HCT116 (cell line): ENCODE measurements around the gene PPIC. TPM values are rescaled to one million over a fixed set of nuclear protein-coding genes. Genes with fewer than 3 reads are reported as not detected.

Experiments
- ATAC-seq: fragments of 200-7000 bp; cut with Tn5 transposase; 2 replicates; pipeline ENCODE4 v1.9.1; 2020; ENCODE audit warnings: mild to moderate bottlenecking, moderate library complexity
- BruUV-seq: library from RNA; stranded (reverse); fragments of 400-500 nt; replicated peaks from 2 replicates; lab custom pipeline; 2021; lab: Mats Ljungman, UMichigan
- CTCF ChIA-PET: fragments of 300-600 bp; sonication (Branson Sonifier 250); formaldehyde crosslinking; loops from one replicate; lab custom pipeline; 2021; ENCODE audit warnings: antibody characterized with exemption; lab: Charles Lee
- POLR2A ChIA-PET: fragments of 300-600, 350-600 bp; sonication (Branson Sonifier 250); formaldehyde crosslinking; loops from one replicate; lab custom pipeline; 2021; ENCODE audit warnings: antibody characterized with exemption; lab: Charles Lee
- RAD21 ChIA-PET, 2 experiments: fragments of 300-600 bp; sonication (Branson Sonifier 250); formaldehyde crosslinking; loops; one replicate each; lab custom pipeline; 2023; ENCODE audit warnings: low total read pairs in 2 of 2; ENCODE audit not compliant: uncharacterized antibody in 2 of 2, unreplicated experiment in 2 of 2, low non-redundant PET in 1 of 2; lab: Charles Lee
- DNase-seq: peaks from one replicate; pipeline ENCODE4 v3.0.0-alpha.2; 2010; ENCODE audit warnings: low read depth, low spot score
- H2AFZ ChIP-seq: fragments of 200-600 bp; shearing (Covaris generic), sonication (generic); 2 replicates; pipeline ENCODE4 v1.6.1; 2017; ENCODE audit warnings: low read depth, mixed run types, mixed read lengths, antibody characterized with exemption, low read length; ENCODE audit not compliant: poor library complexity, severe bottlenecking
- H3K27ac ChIP-seq: 2 replicates; pipeline ENCODE4 v1.5.1; 2012; ENCODE audit warnings: low read depth, low read length
- H3K27me3 ChIP-seq: fragments of 200-600 bp; sonication (generic); 2 replicates; pipeline ENCODE4 v1.6.1; 2016; ENCODE audit warnings: mixed run types, low read length, mixed read lengths; ENCODE audit not compliant: insufficient read depth
- H3K36me3 ChIP-seq, 2 experiments: fragments of 200-500 bp in 1 of 2; fragments of 200-600 bp in 1 of 2; sonication (Bioruptor generic) in 1 of 2; sonication (generic) in 1 of 2; 2 replicates each; pipeline versions ENCODE4 v1.5.1 to v1.6.1; 2014 to 2016; ENCODE audit warnings: low read length in 2 of 2, inconsistent platforms in 1 of 2, mixed read lengths in 1 of 2, mixed run types in 1 of 2; ENCODE audit not compliant: insufficient read depth in 2 of 2, control insufficient read depth in 1 of 2
- H3K4me1 ChIP-seq, 2 experiments: fragments of 200-600 bp in 1 of 2; sonication (generic) in 1 of 2; 2 replicates each; pipeline versions ENCODE4 v1.5.1 to v1.6.1; 2012 to 2017; ENCODE audit warnings: low read length in 2 of 2, inconsistent platforms in 1 of 2, mild to moderate bottlenecking in 1 of 2, mixed read lengths in 1 of 2, mixed run types in 1 of 2, moderate library complexity in 1 of 2; ENCODE audit not compliant: insufficient read depth in 2 of 2, control insufficient read depth in 1 of 2
- H3K4me2 ChIP-seq: fragments of 200-600 bp; sonication (generic); 2 replicates; pipeline ENCODE4 v1.6.1; 2017; ENCODE audit warnings: mixed run types, low read length, mixed read lengths
- H3K4me3 ChIP-seq, 2 experiments: fragments of 200-600 bp in 1 of 2; sonication (generic) in 1 of 2; replicated peaks in 1 of 2; 2 replicates each; pipeline ENCODE4 v1.5.1; 2011 to 2016; ENCODE audit warnings: low read length in 2 of 2, control low read depth in 1 of 2, low read depth in 1 of 2, mild to moderate bottlenecking in 1 of 2, mixed read lengths in 1 of 2, mixed run types in 1 of 2
- H3K79me2 ChIP-seq: fragments of 200-600 bp; sonication (generic); 2 replicates; pipeline ENCODE4 v1.6.1; 2017; ENCODE audit warnings: mild to moderate bottlenecking, mixed run types, low read length, moderate library complexity, mixed read lengths; ENCODE audit not compliant: insufficient read depth
- H3K9ac ChIP-seq: fragments of 200-600 bp; sonication (generic); 2 replicates; pipeline ENCODE4 v1.6.1; 2016; ENCODE audit warnings: low read length, mixed read lengths
- H3K9me2 ChIP-seq: fragments of 200-600 bp; sonication (generic), shearing (Covaris generic); 2 replicates; pipeline ENCODE4 v1.6.1; 2017; ENCODE audit warnings: mixed run types, mild to moderate bottlenecking, moderate library complexity; ENCODE audit not compliant: insufficient read depth
- H3K9me3 ChIP-seq, 2 experiments: fragments of 200-500 bp in 1 of 2; fragments of 200-600 bp in 1 of 2; sonication (Bioruptor generic) in 1 of 2; sonication (generic) in 1 of 2; 2 replicates each; pipeline ENCODE4 v1.6.1; 2014 to 2017; ENCODE audit warnings: low read length in 2 of 2, mixed read lengths in 2 of 2, inconsistent platforms in 1 of 2, low read depth in 1 of 2, mild to moderate bottlenecking in 1 of 2, mixed run types in 1 of 2, moderate library complexity in 1 of 2; ENCODE audit not compliant: control insufficient read depth in 1 of 2, insufficient read depth in 1 of 2
- H4K20me1 ChIP-seq: fragments of 200-600 bp; sonication (generic), shearing (Covaris generic); 2 replicates; pipeline ENCODE4 v1.6.1; 2017; ENCODE audit warnings: mixed run types, mild to moderate bottlenecking, moderate library complexity; ENCODE audit not compliant: insufficient read depth
- CBX3 ChIP-seq: IDR thresholded peaks from 2 replicates; pipeline ENCODE4 v1.6.1; 2012; ENCODE audit warnings: low read depth
- CEBPB ChIP-seq: IDR thresholded peaks from 2 replicates; pipeline ENCODE4 v1.6.1; 2012; ENCODE audit warnings: low read depth
- EGR1 ChIP-seq: IDR thresholded peaks from 2 replicates; pipeline ENCODE4 v1.6.1; 2012; ENCODE audit warnings: low read depth
- ELF1 ChIP-seq: IDR thresholded peaks from 2 replicates; pipeline ENCODE4 v1.6.1; 2012; ENCODE audit warnings: low read depth, borderline replicate concordance
- EZH2phosphoT487 ChIP-seq: fragments of 200-600 bp; IDR thresholded peaks from 2 replicates; pipeline ENCODE4 v1.6.1; 2018; ENCODE audit warnings: antibody characterized with exemption, borderline replicate concordance
- FOSL1 ChIP-seq: IDR thresholded peaks from 2 replicates; pipeline ENCODE4 v1.6.1; 2012; ENCODE audit warnings: low read depth
- JUND ChIP-seq: IDR thresholded peaks from 2 replicates; pipeline ENCODE4 v1.6.1; 2012
- POLR2A ChIP-seq: IDR thresholded peaks from 2 replicates; pipeline ENCODE4 v1.7.0; 2011; ENCODE audit warnings: borderline replicate concordance; ENCODE audit not compliant: insufficient read depth, insufficient read length; ENCODE audit errors: extremely low read depth
- POLR2AphosphoS5 ChIP-seq: IDR thresholded peaks from 2 replicates; pipeline ENCODE4 v1.6.1; 2011; ENCODE audit warnings: mild to moderate bottlenecking, low read depth, low read length, moderate library complexity
- RAD21 ChIP-seq: IDR thresholded peaks from 2 replicates; pipeline ENCODE4 v1.6.1; 2012; ENCODE audit warnings: low read depth, mild to moderate bottlenecking
- SIN3A ChIP-seq: IDR thresholded peaks from 2 replicates; pipeline ENCODE4 v1.6.1; 2012; ENCODE audit warnings: low read depth
- SRF ChIP-seq: IDR thresholded peaks from 2 replicates; pipeline ENCODE4 v1.6.1; 2012; ENCODE audit warnings: low read depth
- TCF7L2 ChIP-seq: IDR thresholded peaks from 2 replicates; pipeline ENCODE4 v1.7.0; 2011; ENCODE audit warnings: borderline replicate concordance, inconsistent platforms; ENCODE audit not compliant: insufficient read depth, insufficient read length; ENCODE audit errors: extremely low read depth
- YY1 ChIP-seq: IDR thresholded peaks from 2 replicates; pipeline ENCODE4 v1.6.1; 2011; ENCODE audit warnings: low read length, low read depth, moderate library complexity, mild to moderate bottlenecking; ENCODE audit not compliant: insufficient replicate concordance; ENCODE audit errors: extremely low read depth
- ZFX ChIP-seq: fragments of 450-650 bp; IDR thresholded peaks from 2 replicates; pipeline ENCODE4 v1.6.1; 2017
- ZNF274 ChIP-seq: fragments of 200-500 bp; sonication (Bioruptor generic); IDR thresholded peaks from 2 replicates; pipeline ENCODE4 v1.6.1; 2014; ENCODE audit warnings: mild to moderate bottlenecking, low read depth, low read length, inconsistent platforms
- intact Hi-C: fragments of 100-400 bp; cut with micrococcal nuclease; formaldehyde crosslinking; loops from 2 replicates; pipeline ENCODE4 v1.10.0; 2022
- total RNA-seq: library from RNA; stranded (reverse); gene quantifications from one replicate; pipeline ENCODE4 v1.2.1, GENCODE V29; 2021; ENCODE audit not compliant: unreplicated experiment
- TF ChIP-seq, protein P1 (sequence below), 3 experiments: fragments of 200-600 bp in 1 of 3; sonication (generic) in 1 of 3; IDR thresholded peaks in 2 of 3; conservative IDR thresholded peaks in 1 of 3; 2 replicates each; pipeline ENCODE4 v1.5.1; 2012 to 2017; ENCODE audit warnings: low read depth in 2 of 3, low read length in 2 of 3, antibody characterized with exemption in 1 of 3, borderline replicate concordance in 1 of 3, control low read depth in 1 of 3, mild to moderate bottlenecking in 1 of 3, mixed read lengths in 1 of 3, mixed run types in 1 of 3, moderate library complexity in 1 of 3; ENCODE audit not compliant: insufficient read depth in 1 of 3
- TF ChIP-seq, protein P2 (sequence below): IDR thresholded peaks from 2 replicates; pipeline ENCODE4 v1.6.1; 2012

PPIC gene
- total RNA-seq, 1 experiment from 2014 or later, result 21.5 TPM

DNA sequence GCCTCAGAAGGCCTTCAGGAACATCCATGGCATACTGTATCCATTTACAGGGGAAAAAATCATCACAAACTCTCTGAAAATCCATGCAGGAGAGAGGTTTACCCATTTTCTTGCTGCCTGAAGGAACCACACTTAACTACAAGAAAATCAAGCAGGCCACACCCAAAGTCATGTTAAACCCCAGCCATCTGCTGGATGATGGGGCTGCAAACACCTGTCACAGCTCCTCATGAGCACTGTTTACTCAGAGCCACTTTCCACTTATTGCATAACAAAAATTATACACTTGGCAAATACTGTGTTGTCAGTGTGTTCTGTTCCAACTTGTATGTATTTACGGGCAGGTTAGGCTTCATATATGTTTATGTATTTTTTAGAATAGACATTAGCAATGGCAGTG is 35.8 kb downstream of the PPIC start (continued):
- TF ChIP-seq ELF1, result no peak

DNA sequence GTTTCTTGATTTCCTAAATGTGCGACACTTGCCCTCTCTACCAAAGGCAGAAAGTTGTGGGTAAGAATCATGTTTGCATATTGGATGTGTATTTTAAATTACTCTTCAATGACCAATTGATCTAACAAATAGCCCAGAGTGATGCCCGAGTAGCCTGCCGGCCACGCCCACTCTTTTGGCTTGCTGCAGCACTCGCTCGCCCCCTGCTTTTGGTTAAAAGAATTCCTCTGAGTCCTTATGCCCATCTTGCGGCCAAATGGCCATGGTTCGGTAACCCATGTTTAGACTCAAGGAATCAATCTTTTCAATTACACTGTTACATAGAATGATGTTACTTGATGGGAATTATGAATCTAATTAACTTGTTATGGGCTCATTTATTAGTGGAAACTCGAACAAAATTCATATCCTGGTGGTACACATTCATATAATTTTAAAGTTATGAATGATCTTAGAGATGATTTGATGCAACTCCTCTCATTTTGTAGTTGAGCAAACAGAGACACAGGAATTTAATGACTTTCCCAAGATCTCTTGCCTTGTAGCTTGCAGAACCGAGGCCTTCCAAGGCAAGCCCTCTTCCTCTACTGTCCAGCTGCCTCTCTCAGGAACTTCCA is 36.5 kb downstream of the PPIC start:
- Histone ChIP-seq H3K36me3 (no peaks in the 10 kb centered on the region), H3K27ac (no peak overlapping the region), H3K4me3 (no peak overlapping the region), H3K4me2 (no peak overlapping the region), H3K27me3 (no peaks in the 10 kb centered on the region), H3K9me2 (no peaks in the 10 kb centered on the region), H3K79me2 (no peaks in the 10 kb centered on the region), H3K4me1 (no peaks in the 10 kb centered on the region), H3K9ac (no peak overlapping the region), H4K20me1 (no peaks in the 10 kb centered on the region), H3K9me3 (no peaks in the 10 kb centered on the region), H2AFZ (no peak overlapping the region)
- BruUV-seq, result no TSS peak
- no peak for TF ChIP-seq ELF1
- peak; percentile 13 for TF ChIP-seq YY1
- TF ChIP-seq EZH2phosphoT487, result no peak
- no peak for TF ChIP-seq TCF7L2
- no peak for TF ChIP-seq POLR2AphosphoS5
- TF ChIP-seq, protein P1, sequence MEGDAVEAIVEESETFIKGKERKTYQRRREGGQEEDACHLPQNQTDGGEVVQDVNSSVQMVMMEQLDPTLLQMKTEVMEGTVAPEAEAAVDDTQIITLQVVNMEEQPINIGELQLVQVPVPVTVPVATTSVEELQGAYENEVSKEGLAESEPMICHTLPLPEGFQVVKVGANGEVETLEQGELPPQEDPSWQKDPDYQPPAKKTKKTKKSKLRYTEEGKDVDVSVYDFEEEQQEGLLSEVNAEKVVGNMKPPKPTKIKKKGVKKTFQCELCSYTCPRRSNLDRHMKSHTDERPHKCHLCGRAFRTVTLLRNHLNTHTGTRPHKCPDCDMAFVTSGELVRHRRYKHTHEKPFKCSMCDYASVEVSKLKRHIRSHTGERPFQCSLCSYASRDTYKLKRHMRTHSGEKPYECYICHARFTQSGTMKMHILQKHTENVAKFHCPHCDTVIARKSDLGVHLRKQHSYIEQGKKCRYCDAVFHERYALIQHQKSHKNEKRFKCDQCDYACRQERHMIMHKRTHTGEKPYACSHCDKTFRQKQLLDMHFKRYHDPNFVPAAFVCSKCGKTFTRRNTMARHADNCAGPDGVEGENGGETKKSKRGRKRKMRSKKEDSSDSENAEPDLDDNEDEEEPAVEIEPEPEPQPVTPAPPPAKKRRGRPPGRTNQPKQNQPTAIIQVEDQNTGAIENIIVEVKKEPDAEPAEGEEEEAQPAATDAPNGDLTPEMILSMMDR (IDR thresholded peaks at IDR 0.05 in 2 of 3, conservative IDR thresholded peaks at IDR 0.05 in 1 of 3; ENCODE audit: borderline replicate concordance in 1 of 3, insufficient read depth in 1 of 3, low read depth in 2 of 3, low read length in 2 of 3), result peak; percentile 54 to 77 (median 73); a peak in 5 of 6 replicates
- no peak for TF ChIP-seq ZFX
- no peak for TF ChIP-seq POLR2A
- TF ChIP-seq RAD21, result peak; percentile 78
- TF ChIP-seq, protein P2, sequence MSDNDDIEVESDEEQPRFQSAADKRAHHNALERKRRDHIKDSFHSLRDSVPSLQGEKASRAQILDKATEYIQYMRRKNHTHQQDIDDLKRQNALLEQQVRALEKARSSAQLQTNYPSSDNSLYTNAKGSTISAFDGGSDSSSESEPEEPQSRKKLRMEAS, result no peak
- TF ChIP-seq CBX3, result no peak
- TF ChIP-seq ZNF274, result no peak
- TF ChIP-seq EGR1, result peak; percentile 34; the same call in 1 of the 2 replicates
- no peak for TF ChIP-seq JUND
- no peak for TF ChIP-seq CEBPB
- TF ChIP-seq SIN3A, result no peak
- TF ChIP-seq FOSL1, result no peak
- no peak for TF ChIP-seq SRF
- ChIA-PET CTCF (interaction anchor here (0.8 kb wide), 1 partner anchor 296 kb away, joined by 4 read pairs; no protein-coding TSS in a partner anchor), POLR2A (no interaction called here), RAD21 (no interaction called here)
- DNase-seq (peak; percentile 36), ATAC-seq (peak; percentile 87)
- intact Hi-C loops, result loop anchor here (1.0 to 10.0 kb wide), 4 partner anchors 103 to 615 kb away; no protein-coding TSS in a partner anchor
